ENCODE data around the gene TBKBP1.
A peak's percentile ranks its signal among the peaks of the same experiment; 100 is the strongest.

DNA sequence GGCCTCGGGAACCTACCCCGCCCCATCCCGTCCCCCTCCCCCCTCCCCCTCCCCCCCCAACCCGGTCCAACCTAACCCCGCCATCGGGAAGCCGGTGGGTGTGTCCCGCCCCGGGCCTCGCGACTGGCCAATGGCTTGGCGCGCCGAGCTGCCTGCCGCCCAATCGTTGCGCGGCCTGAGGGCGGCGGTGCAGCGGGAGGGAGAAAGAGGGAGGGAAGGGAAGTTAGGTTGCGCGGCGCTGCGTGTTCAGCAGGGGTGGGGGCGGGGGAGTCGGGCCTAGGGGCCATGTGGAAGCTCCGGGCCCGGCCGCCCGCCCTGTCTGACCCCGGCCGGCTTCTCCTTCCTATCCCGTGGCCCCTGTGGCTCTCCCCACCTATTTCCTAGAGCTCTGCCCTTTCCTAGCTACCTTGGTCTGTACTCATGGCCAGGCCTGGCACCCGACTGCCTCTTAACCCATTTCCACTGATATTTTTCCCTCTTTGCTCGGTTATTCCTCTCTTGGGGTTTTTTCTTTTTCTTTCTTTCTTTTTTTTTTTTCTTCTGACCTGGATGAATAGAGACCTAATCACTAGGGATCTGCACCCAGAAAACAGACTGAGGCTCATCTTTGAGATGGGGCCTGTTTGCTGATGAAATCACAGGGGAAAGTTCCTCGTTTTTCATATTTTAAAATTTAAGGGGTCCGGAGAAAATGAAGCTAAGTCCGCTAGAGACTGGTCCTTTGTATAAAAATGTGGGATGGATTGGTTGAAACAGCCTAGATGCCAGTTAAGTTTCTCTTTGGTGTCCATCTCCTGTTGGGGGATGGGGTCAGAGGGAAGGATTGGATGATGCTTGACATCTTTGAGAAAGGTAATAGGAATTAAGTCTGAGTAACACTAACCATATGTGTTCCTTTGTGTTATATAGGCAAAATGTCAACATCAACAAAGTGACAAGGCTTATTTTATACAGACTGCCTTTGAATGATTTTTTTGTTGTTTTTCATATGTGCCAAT is 43.1 kb upstream of the TBKBP1 start:
- TF ChIP-seq MYC (IDR thresholded peaks at IDR 0.05; ENCODE audit: low read depth, low read length) (peak; percentile 93), FOS (IDR thresholded peaks at IDR 0.05; ENCODE audit: borderline replicate concordance, insufficient read depth, low read length) (no peak), POLR2A (IDR thresholded peaks at IDR 0.05; ENCODE audit: low read depth, low read length) (peak; percentile 57), JUN (IDR thresholded peaks at IDR 0.05; ENCODE audit: borderline replicate concordance, insufficient read depth, insufficient read length, low read depth) (no peak), EZH2 (IDR thresholded peaks at IDR 0.05; ENCODE audit: borderline replicate concordance, low read depth, low read length, severe bottlenecking) (no peak), POLR2AphosphoS5 (IDR thresholded peaks at IDR 0.05; ENCODE audit: insufficient read depth, low read depth, low read length) (peak; percentile 52)
- TF ChIP-seq, protein P1, sequence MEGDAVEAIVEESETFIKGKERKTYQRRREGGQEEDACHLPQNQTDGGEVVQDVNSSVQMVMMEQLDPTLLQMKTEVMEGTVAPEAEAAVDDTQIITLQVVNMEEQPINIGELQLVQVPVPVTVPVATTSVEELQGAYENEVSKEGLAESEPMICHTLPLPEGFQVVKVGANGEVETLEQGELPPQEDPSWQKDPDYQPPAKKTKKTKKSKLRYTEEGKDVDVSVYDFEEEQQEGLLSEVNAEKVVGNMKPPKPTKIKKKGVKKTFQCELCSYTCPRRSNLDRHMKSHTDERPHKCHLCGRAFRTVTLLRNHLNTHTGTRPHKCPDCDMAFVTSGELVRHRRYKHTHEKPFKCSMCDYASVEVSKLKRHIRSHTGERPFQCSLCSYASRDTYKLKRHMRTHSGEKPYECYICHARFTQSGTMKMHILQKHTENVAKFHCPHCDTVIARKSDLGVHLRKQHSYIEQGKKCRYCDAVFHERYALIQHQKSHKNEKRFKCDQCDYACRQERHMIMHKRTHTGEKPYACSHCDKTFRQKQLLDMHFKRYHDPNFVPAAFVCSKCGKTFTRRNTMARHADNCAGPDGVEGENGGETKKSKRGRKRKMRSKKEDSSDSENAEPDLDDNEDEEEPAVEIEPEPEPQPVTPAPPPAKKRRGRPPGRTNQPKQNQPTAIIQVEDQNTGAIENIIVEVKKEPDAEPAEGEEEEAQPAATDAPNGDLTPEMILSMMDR (IDR thresholded peaks at IDR 0.05; ENCODE audit: extremely low read depth in 1 of 2, insufficient read depth in 1 of 2, low read depth in 1 of 2, low read length in 2 of 2) = no peak
- TF ChIP-seq, protein P2, sequence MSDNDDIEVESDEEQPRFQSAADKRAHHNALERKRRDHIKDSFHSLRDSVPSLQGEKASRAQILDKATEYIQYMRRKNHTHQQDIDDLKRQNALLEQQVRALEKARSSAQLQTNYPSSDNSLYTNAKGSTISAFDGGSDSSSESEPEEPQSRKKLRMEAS (IDR thresholded peaks at IDR 0.05; ENCODE audit: insufficient read depth, insufficient read length) = peak; percentile 33
